Glutamatergic neuron (in vitro differentiated cells): ENCODE data around the gene IGFBP7. TPM values are rescaled to one million over a fixed set of nuclear protein-coding genes. Genes with fewer than 3 reads are reported as not detected.

Experiments used
- DNase-seq: peaks from one replicate; pipeline ENCODE4 v3.0.0; 2022
- H3K27ac Mint-ChIP-seq: one replicate; pipeline ENCODE4 v1.8.0; 2020; ENCODE audit warnings: mild to moderate bottlenecking, mixed read lengths, inconsistent platforms; ENCODE audit not compliant: unreplicated experiment
- H3K27me3 Mint-ChIP-seq: one replicate; pipeline ENCODE4 v1.8.0; 2020; ENCODE audit warnings: mild to moderate bottlenecking, moderate library complexity, mixed read lengths, inconsistent platforms; ENCODE audit not compliant: unreplicated experiment
- H3K36me3 Mint-ChIP-seq: one replicate; pipeline ENCODE4 v1.8.0; 2020; ENCODE audit warnings: mild to moderate bottlenecking, mixed read lengths, inconsistent platforms; ENCODE audit not compliant: unreplicated experiment
- H3K4me1 Mint-ChIP-seq: one replicate; pipeline ENCODE4 v1.8.0; 2020; ENCODE audit warnings: mild to moderate bottlenecking, low read depth, mixed read lengths, inconsistent platforms; ENCODE audit not compliant: unreplicated experiment
- H3K4me3 Mint-ChIP-seq: one replicate; pipeline ENCODE4 v1.8.0; 2020; ENCODE audit warnings: mild to moderate bottlenecking, mixed read lengths, inconsistent platforms; ENCODE audit not compliant: unreplicated experiment
- H3K9me3 Mint-ChIP-seq: one replicate; pipeline ENCODE4 v1.8.0; 2020; ENCODE audit warnings: mild to moderate bottlenecking, moderate library complexity, mixed read lengths, inconsistent platforms; ENCODE audit not compliant: unreplicated experiment
- CTCF ChIP-seq: fragments of 200-600 bp; sonication (generic); IDR thresholded peaks from one replicate; pipeline ENCODE4 v1.5.0; 2021; ENCODE audit not compliant: partially characterized antibody, unreplicated experiment
- total RNA-seq: library from RNA; stranded (reverse); fragmentation: NEBNext Ultra II Directional; extraction: Animal tissue kit (Norgen Biotek cat#: 25700); gene quantifications from one replicate; pipeline ENCODE4 v1.2.1, GENCODE V29; 2021; ENCODE audit not compliant: unreplicated experiment

Gene IGFBP7
- total RNA-seq, 1 donor from 2014 or later = not detected

GRCh38 chr4:57132743-57133137 lies 22.6 kb upstream of the IGFBP7 start:
- no peaks in the 10 kb centered on the region for H3K27me3 Mint-ChIP-seq
- H3K4me3 Mint-ChIP-seq = no peak overlapping the region
- no peak for DNase-seq
- H3K9me3 Mint-ChIP-seq = peaks cover 2% of the 10 kb centered on the region
- no peak for TF ChIP-seq CTCF
- H3K27ac Mint-ChIP-seq = no peak overlapping the region
- H3K36me3 Mint-ChIP-seq = peaks cover 10% of the 10 kb centered on the region
- no peaks in the 10 kb centered on the region for H3K4me1 Mint-ChIP-seq

- no peaks in the 10 kb centered on the region for H3K4me1 Mint-ChIP-seq
- H3K27ac Mint-ChIP-seq = no peak overlapping the region
- H3K27me3 Mint-ChIP-seq = no peaks in the 10 kb centered on the region
- no peak for DNase-seq
- TF ChIP-seq CTCF = no peak
- H3K36me3 Mint-ChIP-seq = peaks cover 12% of the 10 kb centered on the region
- H3K4me3 Mint-ChIP-seq = no peak overlapping the region
- peaks cover 2% of the 10 kb centered on the region for H3K9me3 Mint-ChIP-seq
Measured at GRCh38 chr4:57131849-57132742, 21.9 kb upstream of the IGFBP7 start.

- Mint-ChIP-seq H3K36me3 (peaks cover 19% of the 10 kb centered on the region), H3K27me3 (no peaks in the 10 kb centered on the region), H3K9me3 (peaks cover 4% of the 10 kb centered on the region), H3K27ac (no peak overlapping the region), H3K4me1 (no peaks in the 10 kb centered on the region), H3K4me3 (no peak overlapping the region)
- no peak for DNase-seq
- no peak for TF ChIP-seq CTCF
Measured at GRCh38 chr4:57129477-57129876, 19.3 kb upstream of the IGFBP7 start.

- Mint-ChIP-seq H3K9me3 (peaks cover 4% of the 10 kb centered on the region), H3K27me3 (no peaks in the 10 kb centered on the region), H3K4me1 (no peaks in the 10 kb centered on the region), H3K36me3 (peaks cover 19% of the 10 kb centered on the region), H3K4me3 (no peak overlapping the region), H3K27ac (no peak overlapping the region)
- no peak for DNase-seq
- TF ChIP-seq CTCF = no peak
Measured at GRCh38 chr4:57127361-57127760, 17.2 kb upstream of the IGFBP7 start.

- Mint-ChIP-seq H3K4me1 (peaks cover 1% of the 10 kb centered on the region), H3K9me3 (peaks cover 4% of the 10 kb centered on the region), H3K27me3 (no peaks in the 10 kb centered on the region), H3K36me3 (peaks cover 19% of the 10 kb centered on the region), H3K27ac (no peak overlapping the region), H3K4me3 (no peak overlapping the region)
- DNase-seq = no peak
- no peak for TF ChIP-seq CTCF
Measured at GRCh38 chr4:57125996-57126395, 15.8 kb upstream of the IGFBP7 start.
